Stimulated activated CD4-positive, alpha-beta T cell treated with anti-CD3 and anti-CD28 coated beads, TNF-alpha, amount 100 ng/mL, for 48 hours (primary cell): ENCODE results near the gene TNXB.
A peak's percentile ranks its signal among the peaks of the same experiment; 100 is the strongest.
"Not testable (repeated sequence)": the region's sequence is repeated elsewhere in the genome, so short reads cannot be mapped to it uniquely, and the experiment has no call there.

ENCODE experiments used
- DNase-seq, 3 donors: peaks; one replicate each; pipeline ENCODE4 v3.0.0-alpha.2; 2020; ENCODE audit warnings: low read depth in 3 of 3

Gene TNXB

DNA sequence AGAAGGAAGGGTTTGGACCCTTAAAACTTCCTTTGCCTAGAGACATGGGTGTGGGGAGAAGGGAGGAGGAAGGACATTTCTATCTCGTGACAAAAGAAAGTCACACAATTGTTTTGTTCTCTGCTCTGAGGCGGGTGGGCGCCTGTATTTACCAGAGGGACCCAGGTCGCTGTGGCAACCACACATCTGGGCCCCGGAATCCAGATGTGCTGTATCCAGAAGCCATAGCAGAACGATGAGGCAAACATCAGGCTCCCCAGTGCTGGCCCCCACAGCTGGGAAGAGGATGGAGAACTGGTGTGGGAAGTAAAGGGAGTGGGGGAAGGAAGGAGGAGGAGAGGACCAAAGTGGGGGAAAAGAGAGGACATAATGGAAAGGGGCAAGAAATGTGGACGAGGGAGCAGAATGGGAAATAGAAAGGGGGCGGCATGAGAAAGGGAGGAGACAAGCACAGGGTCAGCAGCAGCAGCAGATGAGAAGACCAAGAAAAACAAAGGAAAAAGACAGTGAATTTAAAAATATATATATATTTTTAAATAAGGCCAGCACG lies 3.4 kb upstream of the TNXB start:
- DNase-seq: no peak

DNA sequence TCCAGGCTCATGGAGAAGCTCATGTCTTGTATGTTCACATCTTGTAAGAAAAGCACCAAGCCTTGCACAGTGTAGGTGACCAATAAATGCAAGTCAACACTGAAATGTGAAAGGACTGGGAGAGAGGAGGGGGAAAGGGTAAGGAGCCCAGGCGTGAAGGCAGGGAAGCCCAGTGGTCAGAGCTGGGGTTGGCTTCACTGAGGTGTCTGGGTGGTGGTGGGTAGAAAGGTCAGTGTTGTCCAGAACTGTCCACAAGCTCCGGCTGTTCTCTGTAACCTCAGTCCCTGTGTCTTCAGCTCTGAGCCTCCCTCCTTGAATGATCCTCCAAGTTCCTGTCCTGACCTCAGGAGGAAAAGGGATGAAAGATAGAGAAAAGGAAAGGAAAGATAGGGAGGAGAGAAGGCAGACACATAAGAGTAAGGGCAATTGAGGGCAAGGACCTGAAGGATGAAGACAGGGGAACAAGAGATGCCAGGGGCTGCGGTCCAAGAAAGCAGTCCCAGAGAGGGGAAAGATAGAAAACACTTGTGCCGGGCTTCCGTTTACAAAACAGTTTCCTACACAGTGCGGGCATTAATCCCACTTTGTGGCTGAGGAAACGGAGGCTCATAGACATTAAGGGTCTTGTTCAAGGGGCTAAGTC lies 2.4 kb upstream of the TNXB start:
- no peak for DNase-seq

DNA sequence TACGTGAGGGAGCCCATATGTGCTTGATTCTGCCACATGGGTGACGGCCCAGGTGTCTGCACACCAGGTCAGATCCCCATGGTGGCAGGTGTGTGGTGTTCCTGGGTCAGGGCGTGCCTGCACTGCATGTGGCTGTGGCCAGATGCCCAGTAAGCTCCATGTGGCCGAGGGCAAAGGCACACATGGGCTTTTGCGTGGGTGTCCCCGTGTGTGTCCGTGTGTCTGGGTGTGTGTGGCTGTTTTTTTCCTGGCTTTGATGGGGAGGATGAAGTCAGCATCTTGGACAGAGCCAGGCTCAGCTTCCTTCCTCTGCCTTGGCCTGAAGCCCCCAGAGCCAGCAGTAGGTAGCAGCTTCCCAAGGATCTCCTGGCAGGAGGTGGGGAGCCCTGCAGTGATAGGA lies 1.5 kb upstream of the TNXB start:
- no peak for DNase-seq

DNA sequence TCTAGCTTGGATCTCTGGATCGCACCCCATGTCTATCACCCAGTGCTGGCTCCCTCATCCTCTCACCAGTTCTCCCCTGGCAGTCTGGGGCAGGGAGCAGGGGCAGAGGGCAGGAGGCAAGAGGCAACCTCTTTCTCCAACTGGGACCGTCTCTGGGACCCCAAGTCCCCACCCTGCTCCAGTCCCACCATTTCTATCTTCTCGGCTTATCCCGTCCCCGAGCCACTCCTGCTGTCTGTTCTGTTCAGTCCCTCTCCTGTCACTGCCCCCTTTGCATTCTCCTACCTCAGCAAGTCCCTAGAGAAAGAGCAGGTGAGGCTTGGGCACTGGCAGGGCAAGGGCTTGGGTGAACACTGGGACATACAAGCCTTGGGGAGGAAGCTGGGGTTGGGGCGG lies 625 bp upstream of the TNXB start:
- no peak for DNase-seq

DNA sequence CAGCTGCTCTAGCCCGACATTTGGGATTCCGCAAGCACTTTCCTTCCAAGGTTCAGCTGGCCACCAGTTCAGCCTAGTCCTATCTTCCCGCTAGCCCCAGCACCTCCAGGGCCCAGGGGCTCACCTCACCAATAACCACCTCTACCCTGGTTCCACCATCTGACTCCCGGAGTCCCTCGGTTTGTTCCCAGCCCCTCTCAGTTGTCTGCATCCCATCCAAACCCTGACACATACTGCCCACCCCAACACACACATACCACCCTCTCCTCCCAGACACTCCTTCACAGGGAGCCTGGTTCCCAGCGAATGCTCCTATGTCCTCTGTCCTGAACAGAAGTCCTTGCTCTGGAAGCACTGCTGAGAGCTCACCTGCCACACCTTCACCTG lies 418 bp downstream of the TNXB start:
- no peak for DNase-seq

DNA sequence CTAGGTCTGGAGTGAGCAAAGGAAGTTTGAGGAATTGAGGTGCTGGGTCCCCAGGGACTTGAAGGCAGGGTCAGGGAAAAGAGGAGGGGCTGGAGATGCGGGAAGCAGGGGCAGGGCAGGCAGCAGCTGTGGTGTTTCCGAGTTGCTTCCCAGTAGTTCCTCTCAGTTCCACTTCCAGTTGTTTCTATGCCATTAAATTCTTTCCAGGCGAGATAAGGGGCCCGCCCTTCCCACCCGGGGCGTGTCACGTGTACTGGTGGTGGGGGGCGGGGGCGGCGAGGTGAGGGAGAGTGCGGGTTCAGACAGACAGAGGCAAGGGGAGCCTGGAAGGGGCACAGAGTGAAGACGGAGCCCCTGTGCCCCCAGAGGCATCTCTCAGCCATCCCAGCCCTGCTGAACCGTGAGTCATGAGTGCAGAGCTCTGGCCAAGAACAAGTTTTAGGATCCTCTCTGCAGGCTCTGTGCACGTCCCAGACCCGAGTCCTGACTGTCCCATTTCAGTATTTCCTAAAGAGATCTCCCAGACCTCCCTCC lies 977 bp downstream of the TNXB start:
- DNase-seq: no peak

DNA sequence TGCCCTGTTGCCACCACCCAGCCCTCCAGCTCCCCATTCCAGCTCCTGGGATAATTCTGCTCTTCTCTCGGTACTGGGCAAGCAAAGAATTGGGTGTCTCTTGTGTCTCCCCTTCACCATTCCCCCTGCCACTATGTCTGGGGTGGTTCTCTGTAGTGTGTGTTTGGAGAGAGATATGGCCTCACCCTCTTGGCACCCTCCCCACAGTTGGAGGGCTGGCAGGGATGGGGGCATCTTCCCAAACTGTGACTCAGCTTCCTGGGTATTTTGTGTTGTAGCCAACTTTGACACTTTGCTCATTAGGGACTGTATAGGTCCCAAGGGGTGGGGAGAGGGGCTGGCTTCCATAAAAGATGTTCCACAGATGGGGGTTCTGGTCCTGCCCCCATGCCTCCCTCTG lies 1.7 kb downstream of the TNXB start:
- no peak for DNase-seq

DNA sequence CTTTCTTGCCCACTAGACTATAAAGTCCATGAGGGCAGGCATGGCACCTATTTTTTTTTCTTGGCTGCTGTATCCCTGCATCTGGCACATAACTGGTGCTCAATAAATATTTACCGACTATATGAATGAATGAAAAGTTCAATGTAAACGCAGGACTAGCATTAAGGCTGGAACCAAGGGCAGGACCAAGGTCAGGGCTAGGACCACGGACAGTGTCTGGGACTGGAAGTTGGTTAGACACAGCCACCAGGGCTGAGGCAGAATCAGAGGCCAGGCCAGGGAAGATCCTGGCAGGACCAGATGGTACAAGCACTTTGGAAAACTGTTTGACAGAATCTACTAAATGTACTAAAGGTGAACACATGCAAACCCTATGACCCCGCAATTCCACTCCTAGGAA lies 3.7 kb downstream of the TNXB start:
- no peak for DNase-seq

DNA sequence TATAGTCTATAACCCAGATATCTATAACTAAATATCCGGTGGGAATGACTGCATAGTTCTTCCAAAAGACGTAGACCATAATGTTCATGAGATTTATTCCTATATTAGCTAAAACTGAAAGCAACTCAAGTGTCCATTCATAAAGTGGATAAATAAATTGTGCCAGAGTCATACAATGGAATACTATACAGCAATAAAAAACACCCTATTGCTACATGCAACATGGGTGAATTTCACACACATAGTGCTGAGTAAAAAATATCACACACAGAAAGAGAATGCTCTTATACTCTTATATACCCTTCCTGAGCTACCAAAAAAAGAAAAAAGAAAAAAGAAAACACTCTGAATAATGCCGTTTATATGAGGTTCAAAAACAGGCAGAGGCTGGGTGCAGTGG lies 6.9 kb downstream of the TNXB start:
- no peak for DNase-seq

DNA sequence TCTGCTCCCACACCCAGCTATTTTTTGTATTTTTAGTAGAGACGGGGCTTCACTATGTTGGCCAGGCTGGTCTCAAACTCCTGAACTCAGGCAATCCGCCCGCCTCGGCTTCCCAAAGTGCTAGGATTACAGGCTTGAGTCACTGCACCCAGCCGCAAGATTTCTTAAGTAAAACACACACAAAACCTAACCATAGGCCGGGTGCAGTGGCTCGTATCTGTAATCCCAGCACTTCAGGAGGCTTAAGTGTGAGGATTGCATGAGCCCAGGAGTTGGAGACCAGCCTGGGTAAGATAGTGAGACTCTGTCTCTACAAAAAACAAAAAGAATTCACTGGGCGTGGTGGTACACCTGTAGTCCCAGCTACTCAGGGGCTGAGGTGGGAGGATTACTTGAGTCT lies 8.9 kb downstream of the TNXB start:
- DNase-seq: not testable (repeated sequence)

DNA sequence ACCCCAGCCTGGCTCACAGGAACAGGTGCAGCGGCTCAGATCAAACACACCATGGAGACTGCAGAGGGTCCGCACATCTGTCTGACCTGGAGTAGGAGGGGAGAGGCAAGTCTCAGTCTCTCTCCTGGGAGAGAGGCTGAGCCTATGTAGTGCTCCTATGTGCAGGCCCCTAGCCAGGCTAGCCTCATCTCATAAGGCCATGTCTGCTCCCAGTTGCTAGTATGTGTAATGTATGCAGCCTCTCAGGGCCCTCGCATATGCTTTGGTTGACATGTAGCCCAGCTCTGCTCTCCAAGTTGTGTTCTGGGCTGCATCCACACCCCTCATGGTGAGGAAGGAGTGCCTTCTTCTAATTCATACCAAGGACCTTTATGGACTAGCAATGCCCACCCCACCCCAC lies 11.8 kb downstream of the TNXB start:
- no peak for DNase-seq

DNA sequence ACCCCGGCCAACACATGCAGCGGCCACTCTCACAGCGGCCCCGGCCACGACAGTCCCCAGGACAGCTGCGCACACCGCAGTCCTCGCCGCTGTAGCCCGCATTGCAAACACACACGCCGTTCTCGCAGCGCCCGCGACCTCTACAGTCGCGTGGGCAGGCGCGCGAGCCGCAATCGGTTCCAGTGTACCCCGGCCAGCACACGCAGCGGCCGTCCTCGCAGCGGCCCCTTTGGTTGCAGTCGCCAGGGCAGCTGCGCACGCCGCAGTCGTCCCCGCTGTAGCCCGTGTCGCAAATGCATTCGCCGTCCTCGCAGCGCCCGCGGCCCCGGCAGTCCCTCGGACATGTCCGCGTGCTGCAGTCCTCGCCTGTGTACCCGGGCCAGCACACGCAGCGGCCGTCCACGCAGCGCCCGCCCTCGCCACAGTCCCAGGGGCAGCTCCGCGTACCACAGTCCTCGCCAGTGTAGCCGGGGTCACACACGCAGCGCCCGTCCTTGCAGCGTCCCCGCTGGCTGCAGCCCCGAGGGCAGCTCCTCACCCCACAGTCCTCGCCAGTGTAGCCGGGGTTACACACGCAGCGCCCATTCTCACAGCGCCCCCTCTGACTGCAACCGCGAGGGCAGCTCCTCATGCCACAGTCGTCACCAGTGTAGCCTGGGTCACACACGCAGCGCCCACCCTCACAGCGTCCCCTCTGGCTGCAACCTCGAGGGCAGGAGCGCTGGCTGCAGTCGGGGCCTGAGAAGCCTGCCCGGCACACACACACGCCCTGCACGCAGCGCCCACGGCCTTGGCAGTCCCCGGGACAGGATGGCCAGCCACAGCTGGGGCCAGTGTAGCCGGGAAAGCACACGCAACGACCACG lies 12.5 kb downstream of the TNXB start:
- no peak for DNase-seq

DNA sequence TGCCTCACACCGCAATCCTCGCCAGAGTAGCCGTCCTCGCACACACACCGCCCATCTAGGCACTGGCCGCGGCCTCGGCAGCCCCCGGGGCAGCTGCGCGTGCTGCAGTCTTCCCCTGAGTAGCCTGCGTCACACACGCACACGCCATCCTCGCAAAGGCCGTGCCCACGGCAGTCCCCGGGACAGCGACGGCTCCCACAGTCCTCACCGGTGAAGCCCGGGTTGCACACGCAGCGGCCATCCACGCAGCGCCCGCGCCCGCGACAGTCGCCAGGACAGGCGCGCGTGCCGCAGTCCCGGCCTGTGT lies 13.1 kb downstream of the TNXB start:
- no peak for DNase-seq

DNA sequence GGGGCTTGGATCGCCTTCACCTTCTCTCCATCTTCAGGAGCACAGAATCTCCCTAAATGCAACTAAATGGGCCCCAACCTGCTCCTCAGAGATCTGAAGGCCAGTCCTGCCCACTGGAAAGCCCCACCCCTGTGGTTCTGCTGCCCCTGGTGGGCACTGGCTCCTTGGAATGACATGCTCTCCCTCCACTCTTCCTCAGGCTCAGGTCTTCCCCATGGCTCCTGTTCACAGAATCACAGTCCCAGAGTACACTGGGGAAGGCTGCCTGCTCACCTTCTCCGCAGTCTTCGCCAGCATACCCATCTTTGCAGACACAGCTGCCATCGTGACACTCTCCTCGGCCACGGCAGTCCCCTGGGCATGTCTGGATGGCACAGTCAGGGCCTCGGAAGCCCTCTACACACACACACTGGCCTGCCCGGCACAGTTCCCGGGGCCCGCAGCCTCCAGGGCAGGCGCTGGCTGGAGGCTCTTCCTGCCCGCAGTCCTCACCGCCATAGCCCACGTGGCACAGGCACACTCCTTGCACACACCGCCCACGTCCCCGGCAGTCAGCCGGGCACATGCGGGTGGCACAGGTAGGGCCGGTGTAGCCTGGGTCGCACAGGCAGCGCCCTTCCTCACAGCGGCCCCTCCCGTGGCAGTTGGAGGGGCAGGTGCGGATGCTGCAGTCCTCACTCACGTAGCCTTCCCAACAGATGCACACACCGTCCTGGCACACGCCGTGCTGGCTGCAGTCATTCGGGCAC lies 13.6 kb downstream of the TNXB start:
- DNase-seq: no peak

DNA sequence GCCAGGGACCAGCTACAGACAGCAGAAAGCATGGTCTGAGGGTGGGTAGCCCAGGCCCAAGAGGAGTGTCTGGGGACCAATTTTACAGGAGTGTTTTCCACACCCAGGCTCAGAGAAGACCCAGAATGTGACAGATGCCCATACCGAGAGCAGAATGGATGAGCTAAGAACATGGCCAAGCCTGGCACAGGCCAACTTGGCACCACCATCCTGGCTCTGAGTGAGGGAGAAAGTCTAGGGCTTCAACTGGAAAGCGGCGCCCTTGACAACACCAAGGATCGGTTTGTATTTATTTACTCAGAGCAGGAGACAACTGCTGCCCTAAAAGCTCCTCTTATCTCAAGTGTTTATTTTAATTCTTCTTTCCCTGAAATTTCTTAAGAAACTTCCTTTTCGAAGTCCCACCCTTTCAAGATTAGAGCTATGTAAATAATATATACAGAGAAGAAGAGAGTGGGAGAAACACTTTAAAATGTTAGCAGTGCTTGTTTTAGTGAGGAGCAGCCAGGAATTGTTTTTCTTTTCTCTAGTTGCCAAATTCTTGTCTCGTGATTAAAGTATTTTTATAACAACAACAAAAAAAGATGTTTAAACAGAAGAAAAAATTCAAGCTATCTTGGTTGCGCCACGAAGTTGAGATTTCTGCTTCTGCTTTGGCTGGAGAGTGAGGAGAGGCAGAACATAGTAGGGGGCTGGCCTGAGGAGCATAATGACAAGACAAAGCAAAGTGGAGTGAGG lies 16.2 kb downstream of the TNXB start:
- DNase-seq: no peak

DNA sequence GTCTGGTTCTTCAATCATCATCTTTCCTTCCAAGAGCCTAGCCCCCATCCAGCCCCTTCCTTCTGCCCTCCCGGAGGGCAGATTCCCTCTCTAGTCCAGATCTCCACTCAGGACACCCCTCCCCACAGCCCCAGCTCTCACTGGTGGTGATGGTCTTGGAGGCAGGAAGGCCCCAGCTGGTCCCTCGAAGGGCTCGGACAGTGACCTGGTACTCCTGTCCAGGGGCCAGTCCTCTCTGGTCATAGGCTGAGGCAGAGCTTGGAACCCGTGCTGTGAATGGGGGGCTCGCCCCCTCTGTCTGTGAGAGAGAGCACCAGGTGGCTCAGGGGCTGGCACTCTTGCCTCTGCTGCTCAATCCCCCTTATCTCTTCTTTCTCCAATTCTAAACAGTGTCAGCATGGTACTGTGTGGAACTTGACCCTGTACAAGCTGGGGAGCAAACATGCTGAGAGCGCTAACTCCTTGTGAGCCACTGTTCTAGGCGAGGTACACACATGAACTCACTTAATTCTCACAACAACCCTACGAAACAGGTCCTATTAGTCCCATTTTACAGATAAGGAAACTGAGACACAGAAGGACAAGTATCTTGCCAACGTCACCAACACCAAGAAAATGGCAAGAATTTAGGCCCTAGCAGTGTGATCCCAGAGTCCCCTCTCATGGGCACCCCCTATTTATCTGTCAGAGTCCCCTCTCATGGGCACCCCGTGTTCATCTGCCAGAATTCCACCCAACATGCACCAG lies 19.9 kb downstream of the TNXB start:
- no peak for DNase-seq

DNA sequence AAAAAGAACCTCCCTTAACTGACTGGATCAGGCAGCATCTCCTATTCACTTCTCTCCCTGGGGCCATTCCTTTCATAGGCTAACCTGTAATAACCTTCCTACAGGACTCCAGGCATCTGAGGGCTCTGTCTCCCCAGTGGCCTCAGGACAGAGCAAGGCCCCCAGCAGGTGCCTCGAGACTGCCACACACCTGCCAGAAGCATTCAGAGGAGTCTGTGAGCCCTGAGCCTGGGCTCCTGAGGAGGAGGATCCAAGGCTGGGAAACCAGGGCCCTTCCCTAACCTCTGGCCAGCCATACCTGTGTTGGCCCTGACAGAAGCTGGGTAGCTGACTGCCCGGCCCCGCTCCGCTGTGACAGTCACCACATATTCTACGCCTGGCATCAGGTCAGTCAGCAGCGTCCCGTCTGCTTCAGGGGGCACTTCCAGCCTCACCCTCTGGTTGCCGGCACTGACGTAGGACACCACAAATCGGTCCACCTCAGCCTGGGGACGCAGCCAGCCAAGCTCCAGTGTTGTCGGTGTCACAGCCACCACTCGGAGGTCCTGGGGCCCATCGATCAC lies 20.6 kb downstream of the TNXB start:
- DNase-seq: no peak

DNA sequence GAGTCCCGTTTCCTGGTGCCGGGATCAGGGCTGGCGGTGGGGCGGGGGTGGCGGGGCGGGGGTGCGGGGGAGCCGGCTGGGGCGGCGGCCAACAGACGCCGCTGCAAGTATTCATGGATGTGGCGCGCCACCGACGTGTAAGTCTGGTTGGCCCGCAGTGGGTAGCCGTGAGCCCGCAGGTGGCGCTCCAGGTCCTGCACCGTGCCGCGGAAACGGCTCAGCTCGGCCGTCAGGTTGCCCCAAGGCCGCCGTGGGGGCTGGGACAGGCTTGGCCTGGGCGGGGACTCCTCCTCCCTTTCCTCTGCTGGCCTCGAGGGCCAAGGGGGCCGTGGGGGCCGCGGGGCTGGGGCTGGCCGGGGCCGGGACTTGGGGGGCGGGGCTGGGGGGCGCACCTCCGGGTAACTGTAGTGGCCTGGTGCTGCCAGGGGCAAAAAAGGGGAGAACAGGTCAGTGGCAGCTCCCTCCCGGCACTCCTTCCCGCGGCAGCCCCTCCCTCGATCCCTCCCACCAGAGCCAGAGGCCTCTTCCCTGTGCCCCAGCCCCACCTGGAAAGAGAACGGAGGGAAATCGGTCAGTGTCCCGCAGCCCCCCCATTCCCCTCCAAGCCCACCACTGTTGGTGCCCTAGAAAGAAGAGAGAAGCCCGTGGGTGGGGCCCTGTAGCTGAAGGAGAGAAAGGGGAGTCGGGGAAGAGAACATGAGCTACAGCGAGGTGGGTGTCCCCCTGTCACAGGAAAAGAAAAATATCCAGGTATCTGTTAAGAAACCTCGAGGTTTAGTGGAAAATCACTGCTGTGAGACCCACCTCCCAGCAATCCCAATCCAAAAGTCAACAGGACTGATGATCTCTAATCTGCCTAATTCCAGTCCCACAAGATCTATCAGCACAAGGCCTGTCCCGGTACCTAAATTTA lies 21.3 kb downstream of the TNXB start:
- peak; percentile 38 to 67 (median 65) for DNase-seq
